GM13977 (cell line): ENCODE data around the gene HEATR5A.
"Not testable (repeated sequence)": the region's sequence is repeated elsewhere in the genome, so short reads cannot be mapped to it uniquely, and the experiment has no call there.

Experiments used
- DNase-seq: peaks from one replicate; pipeline ENCODE4 v3.0.0; 2012; ENCODE audit warnings: low spot score
- CTCF ChIP-seq: IDR thresholded peaks from 2 replicates; pipeline ENCODE4 v1.5.1; 2012; ENCODE audit warnings: mild to moderate bottlenecking, control low read depth; ENCODE audit not compliant: insufficient read depth; ENCODE audit errors: extremely low read depth, missing control alignments
- in situ Hi-C: fragments of 300-500 bp; cut with MboI; formaldehyde crosslinking; loops from one replicate; pipeline ENCODE4 v1.12.0; 2022; ENCODE audit warnings: low sequenced_read_pairs, low pct_unique_long_range_greater_than_20kb, mixed read lengths, inconsistent platforms; ENCODE audit not compliant: unreplicated experiment

The HEATR5A gene

GRCh38 chr14:31440280-31440679, 19.9 kb upstream of the HEATR5A start:
- no peak for DNase-seq
- in situ Hi-C loops, result no loop called here
- TF ChIP-seq CTCF, result no peak

- no peak for DNase-seq
- no peak for TF ChIP-seq CTCF
- in situ Hi-C loops, result no loop called here
Observed at GRCh38 chr14:31439561-31439960, 19.2 kb upstream of the HEATR5A start.

- in situ Hi-C loops, DNase-seq: not testable (repeated sequence)
Observed at GRCh38 chr14:31437045-31437691, 16.8 kb upstream of the HEATR5A start.

- TF ChIP-seq CTCF, result no peak
- no peak for DNase-seq
- in situ Hi-C loops, result no loop called here
Observed at GRCh38 chr14:31435276-31435675, 14.9 kb upstream of the HEATR5A start.

GRCh38 chr14:31430634-31431264, 10.4 kb upstream of the HEATR5A start:
- no peak for TF ChIP-seq CTCF
- no peak for DNase-seq
- in situ Hi-C loops, result no loop called here

- in situ Hi-C loops, result no loop called here
- no peak for TF ChIP-seq CTCF
- DNase-seq, result no peak
Observed at GRCh38 chr14:31429791-31430190, 9.4 kb upstream of the HEATR5A start.

GRCh38 chr14:31428011-31428410, 7.7 kb upstream of the HEATR5A start:
- in situ Hi-C loops, result no loop called here
- TF ChIP-seq CTCF, result no peak
- no peak for DNase-seq
